DOHH2 (cell line): Measurements from ENCODE around the gene C1orf226.

Experiments
- CTCF ChIP-seq: fragments of 200-600 bp; sonication (generic); IDR thresholded peaks from one replicate; pipeline ENCODE4 v1.5.1; 2014; ENCODE audit warnings: antibody characterized with exemption, mild to moderate bottlenecking, low read depth, low read length; ENCODE audit not compliant: poor library complexity, severe bottlenecking
- EZH2phosphoT487 ChIP-seq: fragments of 200-600 bp; sonication (generic); IDR thresholded peaks from 2 replicates; pipeline ENCODE4 v1.6.1; 2017; ENCODE audit warnings: borderline replicate concordance, mild to moderate bottlenecking, antibody characterized with exemption, low read length, moderate library complexity, mixed read lengths

DNA sequence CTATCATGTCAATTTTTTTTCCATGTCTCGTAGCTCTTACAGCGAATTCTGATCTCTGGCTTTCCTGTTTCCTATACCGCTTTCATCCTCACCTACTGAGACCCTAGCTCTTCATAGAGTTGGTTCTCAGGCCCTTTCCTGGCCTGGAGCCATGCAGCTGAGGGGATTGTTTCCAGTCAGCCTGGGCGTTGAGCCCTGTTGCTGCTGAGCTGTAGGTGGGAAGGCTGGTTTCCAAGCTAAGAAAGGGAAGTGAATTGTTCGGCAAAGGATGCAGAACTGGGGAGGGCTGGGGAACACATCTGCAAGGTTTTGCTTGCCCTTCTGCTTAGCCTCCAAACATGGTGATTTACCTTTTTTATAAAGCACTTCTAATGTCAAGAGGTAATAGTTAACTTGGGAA is 46.4 kb upstream of the C1orf226 start:
- no peak for TF ChIP-seq CTCF
- no peak for TF ChIP-seq EZH2phosphoT487
